ENCODE results near the gene SLC6A7.

The SLC6A7 gene

DNA sequence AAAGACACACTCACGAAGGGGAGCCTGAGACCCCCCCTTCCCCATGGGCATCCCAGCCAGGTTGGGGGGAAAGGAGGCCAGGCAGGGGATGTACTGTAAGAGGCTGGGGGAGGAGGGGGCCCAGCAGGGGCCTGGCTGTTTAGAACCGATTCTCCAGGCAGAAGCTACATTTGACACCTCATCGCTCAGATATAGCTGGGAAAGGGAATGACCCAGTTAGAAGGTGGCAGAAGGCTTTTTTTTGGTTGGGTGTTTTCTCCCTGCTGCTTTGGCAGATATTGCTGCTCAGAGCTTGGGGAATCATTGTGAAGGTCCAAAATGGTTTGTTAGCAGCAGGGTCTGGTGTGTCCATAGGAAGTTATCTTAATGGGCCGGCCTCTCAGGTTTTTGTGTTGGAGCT lies 17.3 kb upstream of the SLC6A7 start:
- DNase-seq (ENCODE audit: low read depth): no peak

DNA sequence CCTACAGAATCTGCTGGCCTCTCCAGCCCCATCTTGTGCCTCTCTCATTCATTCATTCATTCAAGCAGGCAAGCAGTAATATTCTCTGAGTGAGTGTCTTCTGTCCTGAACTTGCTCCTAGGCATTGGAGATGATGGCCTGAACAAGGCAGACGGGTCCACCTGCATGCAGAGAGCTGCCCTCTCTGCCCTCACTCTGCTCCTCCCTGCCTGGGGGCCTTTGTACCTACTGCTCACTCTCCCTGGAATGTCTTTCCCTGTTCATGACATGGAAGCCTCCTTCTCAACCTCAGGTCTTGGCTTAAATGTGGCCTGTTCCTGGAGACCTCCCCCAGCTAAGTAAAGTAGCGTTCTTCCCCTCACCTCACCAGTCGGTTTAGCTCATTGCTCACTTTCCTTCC lies 16.7 kb upstream of the SLC6A7 start:
- no peak for DNase-seq (ENCODE audit: low read depth)

DNA sequence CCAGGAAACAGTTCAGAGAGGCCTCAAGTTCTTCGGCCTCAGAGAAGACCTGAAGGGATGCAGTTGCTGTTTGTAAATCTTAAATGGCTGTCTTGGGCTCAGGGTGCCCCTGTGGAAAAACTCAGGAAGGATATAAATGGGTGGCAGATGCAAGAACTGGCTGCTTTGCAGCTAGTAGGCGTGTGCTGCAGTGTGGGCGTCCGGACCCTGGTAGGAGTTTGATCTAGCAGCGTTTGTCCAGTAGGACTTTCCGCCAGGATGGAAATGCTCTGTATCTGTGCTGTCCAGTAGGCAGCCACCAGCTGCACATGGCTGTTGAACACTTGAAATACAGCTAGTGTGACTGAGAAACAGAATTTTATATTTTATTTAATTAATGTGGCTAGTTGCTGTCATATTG lies 15.6 kb upstream of the SLC6A7 start:
- DNase-seq (ENCODE audit: low read depth): no peak

DNA sequence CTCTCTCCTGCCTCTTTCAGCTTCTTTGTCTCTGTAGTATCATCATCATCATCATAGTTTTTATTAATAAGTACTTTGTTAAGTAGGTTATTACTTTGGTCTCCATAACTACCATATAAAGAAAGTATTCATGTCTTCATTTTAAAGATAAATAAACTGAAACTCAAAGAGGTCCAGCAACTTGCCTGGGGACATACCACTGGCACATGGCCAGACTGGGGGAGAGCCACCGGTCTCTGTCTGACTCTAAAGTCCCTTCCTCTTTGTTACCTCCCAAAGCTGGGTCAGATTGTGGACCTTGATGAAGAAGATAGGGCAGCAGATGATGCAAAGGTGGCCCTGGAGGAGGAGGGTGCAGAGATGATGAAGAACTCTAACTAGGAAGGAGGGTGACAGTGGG lies 14.8 kb upstream of the SLC6A7 start:
- no peak for DNase-seq (ENCODE audit: low read depth)

DNA sequence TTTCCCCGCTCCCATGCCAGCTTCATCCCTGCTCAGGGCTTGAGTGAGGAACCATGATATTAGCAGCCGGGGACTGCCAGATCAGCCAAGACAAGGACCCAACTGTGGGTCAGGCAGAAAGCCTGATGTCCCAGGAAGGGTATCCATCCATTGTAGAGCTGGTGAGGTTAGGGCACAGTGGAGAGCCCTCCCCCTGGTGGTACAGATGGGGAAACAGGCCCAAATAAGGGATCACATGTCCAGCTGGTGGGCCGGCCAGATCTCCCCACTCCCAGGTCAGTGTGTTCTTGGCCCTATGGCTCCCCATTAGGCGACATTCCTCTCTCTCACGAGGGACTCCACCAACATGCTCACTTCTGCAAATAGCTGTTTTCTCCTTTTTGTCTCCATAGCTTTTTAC lies 14.3 kb upstream of the SLC6A7 start:
- DNase-seq (ENCODE audit: low read depth): no peak

DNA sequence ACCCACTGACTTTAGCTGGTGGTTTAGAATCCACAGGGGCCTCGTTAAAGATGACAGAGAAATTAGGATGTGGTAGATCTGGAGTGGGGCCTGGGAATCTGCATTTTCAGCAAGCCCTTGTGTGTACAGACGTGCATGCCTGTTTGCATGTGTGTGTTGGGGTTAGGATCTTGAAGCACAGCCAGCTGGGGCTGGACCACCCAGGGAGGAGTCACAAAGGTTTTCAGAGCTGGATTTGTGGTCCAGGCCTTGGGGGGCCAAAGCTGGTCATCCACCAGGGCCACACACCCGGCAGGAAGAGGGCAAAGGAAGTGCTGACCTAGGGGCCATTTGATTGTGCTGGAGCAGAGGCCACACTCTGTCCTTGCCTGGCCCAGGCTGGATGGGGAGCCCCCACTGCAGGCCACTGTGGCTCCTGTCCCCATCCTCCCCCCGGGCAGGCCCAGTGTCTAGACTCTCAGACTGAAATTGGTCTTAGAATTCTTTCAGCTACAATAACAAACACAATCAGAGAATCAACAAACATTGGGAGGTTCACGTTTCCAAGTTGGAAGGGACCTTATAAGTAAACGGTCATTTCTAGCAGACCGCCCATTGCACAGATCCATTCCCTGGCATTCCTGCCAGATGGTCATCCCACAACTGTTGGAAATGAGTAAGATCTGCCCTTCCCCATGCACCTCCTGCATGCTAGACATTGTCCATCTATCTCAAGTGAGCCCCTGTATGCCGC lies 13.0 kb upstream of the SLC6A7 start:
- no peak for DNase-seq (ENCODE audit: low read depth)

DNA sequence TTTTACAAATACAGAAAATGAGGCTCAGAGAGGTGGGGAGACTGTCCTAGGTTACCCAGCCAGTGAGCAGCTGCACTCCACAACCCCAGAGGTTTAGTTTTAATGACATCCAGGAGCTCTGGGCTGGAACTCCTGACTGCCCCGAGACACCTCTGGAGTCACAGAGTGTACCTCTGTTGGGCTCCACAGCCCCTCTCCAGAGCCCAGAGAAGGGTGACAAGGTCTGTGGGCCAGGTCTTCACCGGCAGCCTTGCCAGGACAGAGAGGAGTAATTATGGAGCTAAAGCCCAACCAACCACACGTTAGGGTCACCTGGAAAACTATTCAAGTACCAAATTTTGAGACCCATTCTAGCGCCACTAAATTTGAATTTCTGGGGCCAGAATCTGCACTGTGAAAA lies 12.1 kb upstream of the SLC6A7 start:
- no peak for DNase-seq (ENCODE audit: low read depth)

DNA sequence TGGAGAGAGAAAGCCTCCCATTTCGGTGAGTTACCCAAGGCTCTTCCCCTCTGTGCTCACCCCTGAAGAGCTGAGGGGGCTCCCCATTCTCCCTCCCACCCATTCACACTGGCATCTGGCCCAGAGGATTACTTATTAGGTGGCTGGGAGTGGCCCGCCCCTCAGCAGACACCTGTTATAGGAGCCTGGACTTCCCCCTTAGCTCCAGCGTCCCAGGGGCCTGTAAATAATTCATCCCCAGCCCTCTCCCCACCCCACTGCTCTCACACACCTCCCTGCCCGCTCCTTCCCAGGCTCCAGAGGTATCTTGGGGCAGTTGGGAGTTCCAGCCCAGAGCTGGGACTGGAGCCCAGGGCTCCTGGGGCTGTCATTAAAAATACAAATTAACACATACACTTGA lies 11.6 kb upstream of the SLC6A7 start:
- DNase-seq (ENCODE audit: low read depth): no peak

DNA sequence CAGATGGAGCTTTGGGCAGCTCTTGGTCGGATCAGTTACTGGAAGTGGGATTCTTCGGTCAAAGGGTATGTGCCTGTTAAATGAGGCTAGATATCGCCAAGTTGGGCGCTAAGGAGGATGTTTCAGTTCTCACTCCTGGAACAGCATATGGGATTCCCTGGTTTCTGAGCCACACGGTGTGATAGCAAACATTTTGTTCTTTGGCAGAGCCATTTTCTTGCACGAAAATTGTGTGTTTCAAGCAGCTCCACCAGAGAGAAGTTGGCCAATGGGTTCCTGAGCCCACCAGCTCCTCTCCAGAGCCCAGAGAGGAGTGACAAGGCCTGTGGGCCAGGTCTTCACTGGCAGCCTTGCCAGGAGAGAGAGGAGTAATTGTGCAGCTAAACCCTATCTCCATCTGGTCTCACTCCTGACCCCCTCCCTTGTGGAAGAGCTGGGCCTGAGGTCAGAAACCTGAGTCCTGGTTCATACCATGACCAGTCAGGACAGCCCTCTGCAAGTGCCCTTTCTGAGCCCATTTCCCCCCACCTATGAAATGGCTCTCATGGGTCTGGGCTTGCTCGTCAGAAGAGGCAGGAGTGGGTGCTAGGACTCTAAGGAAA lies 10.7 kb upstream of the SLC6A7 start:
- DNase-seq (ENCODE audit: low read depth): no peak

DNA sequence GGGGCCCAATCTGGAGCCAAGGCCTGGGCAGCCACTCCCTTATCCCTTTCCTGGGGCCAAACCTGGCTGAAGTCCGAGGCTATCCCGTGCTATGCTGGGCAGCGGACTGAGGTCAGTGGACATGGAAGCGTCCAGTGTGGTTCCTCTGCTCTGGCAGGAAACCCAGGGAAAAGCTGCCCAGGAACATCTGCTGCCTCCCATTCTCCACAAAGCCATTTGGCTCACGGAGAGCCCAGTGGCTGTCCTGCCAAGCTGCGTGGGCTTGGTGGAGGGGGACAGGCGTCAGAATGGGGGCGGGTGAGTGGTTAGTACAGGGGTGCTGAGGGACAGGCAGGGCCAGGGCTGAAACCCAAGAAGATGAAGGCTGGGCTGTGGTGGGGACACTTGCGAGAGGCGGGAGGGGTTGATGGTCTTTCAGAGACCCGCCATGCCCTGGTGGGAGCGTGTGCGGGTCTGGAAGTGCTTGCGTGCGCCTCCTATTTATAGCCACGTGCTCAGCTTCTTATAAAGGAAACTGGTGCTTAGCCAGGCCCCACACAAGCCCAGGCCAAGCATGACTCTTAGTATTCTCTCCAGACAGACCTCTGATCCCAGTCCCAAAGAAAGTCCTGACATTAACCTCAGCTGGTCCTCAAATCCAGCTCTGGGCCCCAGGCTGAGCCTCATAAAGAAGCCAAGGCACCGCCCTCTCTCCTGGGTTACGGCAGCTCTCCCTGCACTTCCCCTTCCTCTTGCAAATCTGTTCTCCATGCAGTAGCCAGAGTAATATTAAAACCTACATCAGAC lies 9.4 kb upstream of the SLC6A7 start:
- DNase-seq (ENCODE audit: low read depth): no peak

DNA sequence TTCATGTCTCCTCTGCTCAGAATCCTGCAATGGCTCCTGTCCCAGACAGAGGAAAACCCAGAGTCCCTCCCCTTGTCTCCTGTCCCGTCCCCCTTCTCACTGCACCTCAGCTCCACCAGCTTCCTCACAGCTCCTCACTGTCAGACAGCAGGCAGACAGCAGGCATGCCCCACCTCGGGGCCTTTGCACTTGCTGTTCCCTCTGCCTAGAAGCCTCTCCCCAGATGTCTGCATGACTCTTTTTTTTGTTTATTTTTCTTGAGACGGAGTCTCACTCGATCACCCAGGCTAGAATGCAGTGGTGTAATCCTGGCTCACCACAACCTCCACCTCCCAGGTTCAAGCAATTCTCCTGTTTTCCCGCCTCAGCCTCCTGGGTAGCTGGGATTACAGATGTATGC lies 8.8 kb upstream of the SLC6A7 start:
- no peak for DNase-seq (ENCODE audit: low read depth)

DNA sequence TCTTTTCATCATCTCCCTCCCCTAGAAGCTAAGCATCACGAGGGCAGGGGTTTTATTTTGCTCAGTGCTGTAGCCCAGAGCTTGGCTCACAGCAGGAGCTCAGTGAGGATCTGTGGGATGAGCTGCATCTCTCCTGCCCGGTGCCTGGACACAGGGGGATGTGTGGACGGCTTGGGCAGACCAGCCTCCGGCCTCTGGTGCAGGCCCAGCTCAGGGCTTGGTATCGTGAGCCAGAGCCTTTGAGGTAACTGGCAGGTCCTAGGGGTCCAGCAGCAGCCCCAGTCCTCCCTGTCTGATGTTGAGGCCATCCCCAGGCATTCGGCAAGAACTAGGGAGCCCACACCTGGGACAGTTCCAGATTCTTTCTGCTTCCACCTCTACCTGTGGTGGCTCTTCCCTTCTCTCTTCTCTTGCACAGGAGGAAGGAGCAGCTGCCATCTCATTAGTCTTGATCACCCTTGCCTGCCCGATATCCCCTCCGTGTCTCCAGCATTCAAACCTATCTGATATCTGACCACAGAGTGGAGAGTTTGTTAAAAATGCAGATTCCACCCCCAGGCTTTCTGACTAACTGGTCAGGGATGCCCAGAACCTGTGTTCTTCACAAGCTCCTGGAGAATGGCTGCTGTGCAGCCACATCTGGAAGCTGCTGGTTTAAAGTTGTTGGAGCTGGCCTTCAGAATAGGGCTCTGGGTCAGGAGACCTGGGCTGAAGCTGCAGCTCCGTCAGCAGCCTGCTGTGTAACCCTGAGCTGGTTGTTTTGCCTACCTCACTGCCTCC lies 7.9 kb upstream of the SLC6A7 start:
- no peak for DNase-seq (ENCODE audit: low read depth)

DNA sequence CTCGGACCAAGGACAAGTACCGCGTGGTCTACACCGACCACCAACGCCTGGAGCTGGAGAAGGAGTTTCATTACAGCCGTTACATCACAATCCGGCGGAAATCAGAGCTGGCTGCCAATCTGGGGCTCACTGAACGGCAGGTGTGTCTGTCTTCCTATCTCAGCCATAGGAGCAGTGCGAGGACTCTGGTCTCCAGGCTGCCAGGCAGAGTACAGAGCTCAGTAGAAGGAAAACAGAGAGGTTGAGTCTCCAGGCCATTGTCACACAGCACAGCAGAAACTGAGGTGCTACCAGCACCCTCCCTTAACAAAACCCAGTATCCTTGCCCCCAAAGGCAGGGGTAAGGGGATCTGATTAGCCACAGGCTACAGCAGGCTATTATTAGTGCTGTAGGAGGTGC lies 7.1 kb upstream of the SLC6A7 start:
- DNase-seq (ENCODE audit: low read depth): no peak

DNA sequence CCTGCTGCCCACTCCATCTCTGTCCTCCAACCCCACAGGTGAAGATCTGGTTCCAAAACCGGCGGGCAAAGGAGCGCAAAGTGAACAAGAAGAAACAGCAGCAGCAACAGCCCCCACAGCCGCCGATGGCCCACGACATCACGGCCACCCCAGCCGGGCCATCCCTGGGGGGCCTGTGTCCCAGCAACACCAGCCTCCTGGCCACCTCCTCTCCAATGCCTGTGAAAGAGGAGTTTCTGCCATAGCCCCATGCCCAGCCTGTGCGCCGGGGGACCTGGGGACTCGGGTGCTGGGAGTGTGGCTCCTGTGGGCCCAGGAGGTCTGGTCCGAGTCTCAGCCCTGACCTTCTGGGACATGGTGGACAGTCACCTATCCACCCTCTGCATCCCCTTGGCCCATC lies 6.4 kb upstream of the SLC6A7 start:
- no peak for DNase-seq (ENCODE audit: low read depth)

DNA sequence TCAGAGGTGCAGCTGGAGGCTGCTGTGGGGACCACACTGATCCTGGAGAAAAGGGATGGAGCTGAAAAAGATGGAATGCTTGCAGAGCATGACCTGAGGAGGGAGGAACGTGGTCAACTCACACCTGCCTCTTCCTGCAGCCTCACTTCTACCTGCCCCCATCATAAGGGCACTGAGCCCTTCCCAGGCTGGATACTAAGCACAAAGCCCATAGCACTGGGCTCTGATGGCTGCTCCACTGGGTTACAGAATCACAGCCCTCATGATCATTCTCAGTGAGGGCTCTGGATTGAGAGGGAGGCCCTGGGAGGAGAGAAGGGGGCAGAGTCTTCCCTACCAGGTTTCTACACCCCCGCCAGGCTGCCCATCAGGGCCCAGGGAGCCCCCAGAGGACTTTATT lies 5.9 kb upstream of the SLC6A7 start:
- no peak for DNase-seq (ENCODE audit: low read depth)

DNA sequence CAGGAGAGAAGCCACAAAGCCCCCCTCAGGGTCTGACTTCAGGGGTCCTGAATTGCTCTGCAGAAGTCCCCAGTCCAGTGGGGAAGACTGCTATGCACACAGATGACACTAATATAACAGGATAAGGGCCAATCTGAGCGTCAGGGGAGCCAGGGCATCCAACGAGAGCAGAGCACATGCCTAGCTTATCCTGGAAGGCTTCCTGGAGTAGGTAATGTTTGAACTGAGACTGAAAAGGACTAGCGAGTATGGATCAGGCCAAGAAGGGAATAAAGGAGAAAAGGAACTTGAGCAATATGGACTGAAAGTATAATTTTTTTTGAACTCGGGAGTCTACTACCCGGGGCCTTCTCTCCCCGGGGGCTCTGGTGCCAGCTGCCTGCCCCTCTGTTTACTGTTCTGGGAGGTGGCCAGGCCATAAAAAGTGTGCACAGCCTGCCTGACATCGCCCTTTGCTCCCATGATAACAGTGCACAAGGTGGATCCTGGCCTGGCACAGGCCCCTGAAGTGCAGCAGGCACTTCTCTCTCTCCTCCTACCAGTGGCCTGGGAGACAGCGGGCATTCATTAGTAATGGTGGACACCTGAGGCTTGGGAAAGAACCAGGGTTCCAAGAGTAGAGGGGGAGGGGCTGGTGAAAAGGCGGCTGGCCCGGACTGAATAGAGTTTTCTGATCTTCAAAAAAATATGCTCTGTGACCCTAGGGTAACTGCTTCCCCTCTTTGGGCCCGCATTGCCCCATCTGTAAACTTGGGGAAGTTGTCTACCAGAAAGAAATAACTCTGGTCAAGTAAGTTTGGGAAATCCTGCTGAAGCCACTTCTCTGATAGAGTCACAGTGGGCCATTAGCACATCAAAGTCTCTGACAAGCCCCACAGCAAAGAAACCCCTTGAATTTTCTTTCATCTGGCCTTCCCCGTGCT lies 4.6 kb upstream of the SLC6A7 start:
- no peak for DNase-seq (ENCODE audit: low read depth)

DNA sequence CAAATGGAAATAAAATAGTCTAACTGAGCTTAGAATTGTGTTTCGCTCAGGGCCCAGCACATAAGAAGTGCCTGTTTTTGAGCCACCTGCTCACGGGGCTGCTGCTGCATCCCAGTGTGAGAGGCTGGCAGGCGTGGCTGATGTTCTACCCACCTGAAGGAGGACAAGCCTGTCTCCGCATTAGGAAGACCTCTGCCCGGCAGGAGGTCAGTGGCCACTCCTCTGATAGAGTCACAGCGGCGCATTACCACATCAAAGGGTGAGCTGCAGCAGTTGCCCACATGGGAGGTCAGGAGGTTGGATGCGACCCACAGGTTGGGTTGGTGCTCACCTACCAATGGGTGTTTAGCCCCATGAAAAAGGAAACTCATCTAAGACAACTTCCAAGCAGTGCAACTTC lies 3.7 kb upstream of the SLC6A7 start:
- no peak for DNase-seq (ENCODE audit: low read depth)

DNA sequence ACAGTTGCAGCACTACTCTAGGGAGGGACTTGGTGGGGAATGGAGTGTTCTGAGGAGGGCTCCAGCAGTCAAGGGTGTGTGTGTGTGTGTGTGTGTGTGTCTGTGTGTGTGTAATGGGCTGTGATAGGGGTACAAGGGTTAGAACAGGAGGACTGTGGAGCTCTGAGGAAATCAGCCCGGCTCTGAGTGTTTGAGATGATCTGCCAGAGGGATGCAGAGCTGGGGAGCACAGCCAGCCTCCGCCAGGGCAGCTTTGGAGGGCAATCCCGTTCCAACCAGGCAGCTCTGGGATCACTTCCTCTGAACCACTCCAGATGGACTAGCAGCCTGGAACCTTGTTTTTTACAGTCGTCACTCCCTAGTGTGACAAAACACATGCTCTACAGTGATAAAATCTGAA lies 3.0 kb upstream of the SLC6A7 start:
- no peak for DNase-seq (ENCODE audit: low read depth)

DNA sequence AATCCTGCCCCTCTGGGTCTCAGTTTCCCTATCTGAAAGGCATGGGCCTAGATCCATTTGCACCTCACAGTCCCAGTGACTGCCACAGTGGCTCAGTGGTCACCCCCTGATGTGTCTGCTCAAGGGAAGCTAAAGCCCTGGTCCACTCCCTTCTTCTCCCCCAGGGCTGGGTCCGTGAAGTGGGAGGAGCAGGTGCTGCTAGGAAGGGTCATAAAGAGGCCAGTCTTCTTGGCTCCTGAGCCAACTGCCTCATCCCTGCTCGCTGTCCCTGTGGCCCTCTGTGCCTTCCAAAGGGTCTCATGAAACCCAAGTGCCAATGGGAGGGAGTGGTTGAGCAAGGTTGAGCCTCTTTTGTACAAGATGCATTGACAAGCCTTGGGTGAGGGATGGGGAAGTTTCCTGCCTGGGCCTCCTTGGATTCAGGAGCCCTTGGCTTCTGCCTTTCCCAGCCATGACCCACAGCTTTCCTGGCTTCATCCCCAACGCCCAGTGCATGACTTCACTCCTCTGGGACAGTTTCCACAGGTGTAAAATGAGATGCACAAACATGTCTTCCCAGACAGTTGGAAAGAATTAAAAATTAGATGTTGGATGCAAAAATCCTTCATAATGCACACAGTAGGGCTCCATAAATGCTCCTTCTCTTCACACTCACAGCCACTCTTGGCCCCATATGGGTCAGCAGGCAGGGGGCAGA lies 1.6 kb upstream of the SLC6A7 start:
- no peak for DNase-seq (ENCODE audit: low read depth)

DNA sequence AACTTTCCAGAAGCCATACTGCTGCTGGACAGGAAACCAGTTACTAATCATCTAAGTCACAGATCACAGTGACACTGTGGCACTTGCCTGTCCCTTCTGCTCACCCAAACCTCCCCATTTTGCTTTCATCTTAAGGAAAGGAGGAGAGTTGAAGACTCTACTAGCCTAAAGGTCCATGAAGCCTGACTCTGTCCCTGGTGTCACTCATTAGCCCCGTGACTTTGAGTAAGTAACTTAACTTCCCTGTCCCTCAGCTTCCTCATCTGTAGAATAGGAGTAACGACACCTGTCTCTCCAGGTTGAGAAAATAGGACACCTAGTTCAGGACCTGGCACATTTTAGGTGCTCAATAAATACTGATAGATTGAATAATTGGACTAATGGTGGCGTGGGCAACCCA lies 536 bp upstream of the SLC6A7 start:
- DNase-seq (ENCODE audit: low read depth): no peak

DNA sequence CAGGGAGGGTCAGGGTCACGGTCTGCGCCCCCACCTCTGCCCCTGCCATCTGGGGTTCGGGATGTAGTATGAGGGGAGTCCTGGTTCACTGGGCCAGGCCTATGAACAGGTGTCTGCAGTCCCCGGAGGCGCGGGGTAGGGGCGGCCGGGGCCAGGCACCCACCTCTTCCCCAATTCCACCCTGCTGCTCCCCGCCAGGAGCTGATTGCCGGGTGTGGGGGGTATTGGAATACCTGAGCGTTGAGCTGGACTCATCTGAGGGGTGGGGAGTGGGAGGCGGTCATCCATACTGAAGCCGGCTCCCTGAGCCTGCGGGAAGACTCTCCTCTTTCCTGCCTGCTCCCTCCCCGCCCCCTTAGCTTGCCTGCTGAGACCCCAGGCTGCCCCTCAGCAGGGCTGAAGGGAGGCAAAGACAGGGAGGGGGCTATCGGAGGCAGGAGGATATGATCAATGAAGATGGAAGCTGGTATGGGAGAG lies 679 bp downstream of the SLC6A7 start:
- no peak for DNase-seq (ENCODE audit: low read depth)

Measured in activated T-helper 1 cell treated with Interleukin-2 at 50 U/mL for 16 hours (primary cell).